ENCODE data around the gene TRIP10. TPM values are rescaled to one million over a fixed set of nuclear protein-coding genes. Genes with fewer than 3 reads are reported as not detected.
"Not testable (repeated sequence)": the region's sequence is repeated elsewhere in the genome, so short reads cannot be mapped to it uniquely, and the experiment has no call there.

TRIP10 gene, protein sequence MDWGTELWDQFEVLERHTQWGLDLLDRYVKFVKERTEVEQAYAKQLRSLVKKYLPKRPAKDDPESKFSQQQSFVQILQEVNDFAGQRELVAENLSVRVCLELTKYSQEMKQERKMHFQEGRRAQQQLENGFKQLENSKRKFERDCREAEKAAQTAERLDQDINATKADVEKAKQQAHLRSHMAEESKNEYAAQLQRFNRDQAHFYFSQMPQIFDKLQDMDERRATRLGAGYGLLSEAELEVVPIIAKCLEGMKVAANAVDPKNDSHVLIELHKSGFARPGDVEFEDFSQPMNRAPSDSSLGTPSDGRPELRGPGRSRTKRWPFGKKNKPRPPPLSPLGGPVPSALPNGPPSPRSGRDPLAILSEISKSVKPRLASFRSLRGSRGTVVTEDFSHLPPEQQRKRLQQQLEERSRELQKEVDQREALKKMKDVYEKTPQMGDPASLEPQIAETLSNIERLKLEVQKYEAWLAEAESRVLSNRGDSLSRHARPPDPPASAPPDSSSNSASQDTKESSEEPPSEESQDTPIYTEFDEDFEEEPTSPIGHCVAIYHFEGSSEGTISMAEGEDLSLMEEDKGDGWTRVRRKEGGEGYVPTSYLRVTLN
- polyA plus RNA-seq (ENCODE audit: insufficient read length in 3 of 3), result 10 to 100 TPM; 46.5 to 56.8 (median 52.8) TPM

GRCh38 chr19:6739390-6739882 is at the start of gene TRIP10:
TRIP10 (plus strand) TSS chr19:6739680; CDS start chr19:6739762, 82 bp downstream.
- peak in 1 of 3 donors; percentile 75 for DNase-seq (ENCODE audit: low read depth in 3 of 3, low spot score in 2 of 3)

- no peak for DNase-seq (ENCODE audit: low read depth in 3 of 3, low spot score in 2 of 3)
Observed at GRCh38 chr19:6690160-6690885, 49.2 kb upstream of the TRIP10 start.

- DNase-seq (ENCODE audit: low read depth in 3 of 3, low spot score in 2 of 3), result no peak
Observed at GRCh38 chr19:6691342-6691741, 48.1 kb upstream of the TRIP10 start.

GRCh38 chr19:6692027-6692426 is 47.5 kb upstream of the TRIP10 start:
- no peak for DNase-seq (ENCODE audit: low read depth in 3 of 3, low spot score in 2 of 3)

DNA sequence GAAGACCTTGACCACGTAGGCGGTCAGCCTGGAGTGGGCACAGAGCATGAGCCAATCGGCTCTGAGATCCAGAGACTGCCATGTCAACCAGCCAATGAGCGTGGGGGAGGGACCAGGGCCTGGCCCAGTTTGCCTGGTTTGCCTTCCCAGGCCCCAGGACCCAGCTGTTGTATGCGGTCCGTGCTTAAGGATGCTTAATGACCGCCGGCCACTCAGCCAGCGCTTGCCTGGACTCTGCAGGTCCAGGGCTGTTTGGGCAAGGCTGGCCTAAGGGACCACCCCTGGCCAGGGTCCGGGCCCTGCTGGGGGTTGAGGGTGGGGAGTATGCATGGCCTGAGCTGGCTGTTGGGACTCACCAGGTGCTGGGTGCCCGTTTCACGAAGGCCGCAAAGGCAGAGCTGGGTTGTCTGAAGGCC is 46.4 kb upstream of the TRIP10 start:
- DNase-seq (ENCODE audit: low read depth in 3 of 3, low spot score in 2 of 3), result no peak

GRCh38 chr19:6693681-6694080 is 45.8 kb upstream of the TRIP10 start:
- no peak for DNase-seq (ENCODE audit: low read depth in 3 of 3, low spot score in 2 of 3)

GRCh38 chr19:6694147-6694815 is 45.2 kb upstream of the TRIP10 start:
- DNase-seq (ENCODE audit: low read depth in 3 of 3, low spot score in 2 of 3), result no peak

DNA sequence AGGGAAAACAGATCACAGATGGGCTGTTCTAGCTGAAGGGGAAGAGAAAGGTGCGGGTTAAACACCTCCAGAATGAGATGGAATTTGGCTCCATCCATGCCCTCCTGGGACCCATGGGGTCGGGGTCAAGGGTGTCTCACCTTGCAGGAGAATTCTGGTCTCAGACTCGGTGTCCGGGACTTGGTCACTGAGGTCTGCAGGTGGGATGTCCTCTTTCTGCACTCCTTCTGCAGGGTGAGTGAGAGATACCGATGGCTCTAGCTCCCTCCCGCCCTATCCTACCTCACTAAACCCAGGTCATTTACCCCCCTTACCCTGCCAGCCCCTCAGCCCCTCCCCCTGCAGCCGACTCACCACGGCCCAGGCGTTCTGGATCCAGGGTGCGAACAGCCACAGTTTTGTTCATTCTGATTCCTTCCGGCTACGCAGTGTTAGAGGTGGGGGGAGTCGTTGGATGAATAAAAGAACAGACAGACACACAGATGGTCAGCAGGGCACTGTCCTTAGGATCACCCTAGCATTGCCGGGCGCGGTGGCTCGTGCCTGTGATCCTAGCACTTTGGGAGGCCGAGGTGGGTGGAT is 43.1 kb upstream of the TRIP10 start:
- DNase-seq (ENCODE audit: low read depth in 3 of 3, low spot score in 2 of 3), result no peak

DNA sequence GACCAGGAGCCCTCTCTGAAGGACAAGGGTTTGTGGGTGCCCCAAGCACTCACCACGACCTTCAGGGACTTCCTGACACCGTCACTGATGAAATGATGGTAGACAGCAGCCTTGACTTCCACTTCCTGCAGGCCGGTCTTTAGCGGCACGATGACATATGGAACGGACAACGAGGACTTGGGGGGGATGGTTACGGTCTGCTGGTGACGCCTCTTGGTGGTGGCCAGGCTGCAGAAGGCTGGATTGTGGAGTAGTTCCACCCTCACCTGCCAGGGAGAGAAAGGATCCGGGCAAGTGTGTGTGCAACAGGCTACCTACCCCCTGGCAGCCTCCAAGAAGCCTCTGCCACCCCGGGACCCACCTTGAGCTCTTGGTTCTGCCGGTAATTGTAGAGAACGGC is 42.2 kb upstream of the TRIP10 start:
- no peak for DNase-seq (ENCODE audit: low read depth in 3 of 3, low spot score in 2 of 3)

DNA sequence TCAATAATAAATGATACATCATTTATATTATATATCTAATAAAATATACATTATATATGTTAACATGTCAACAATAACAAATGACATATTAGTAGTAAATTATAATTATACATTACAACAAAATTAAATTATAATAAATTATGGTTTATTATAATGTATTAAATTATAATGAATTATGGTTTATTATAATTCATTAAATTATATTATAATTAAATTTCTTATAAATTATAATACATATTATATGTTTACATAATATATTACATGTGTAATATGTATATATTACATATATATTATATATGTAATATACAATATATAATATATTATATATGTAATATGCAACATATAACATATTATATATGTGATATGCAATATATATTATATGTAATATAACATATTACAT is 39.5 kb upstream of the TRIP10 start:
- DNase-seq (ENCODE audit: low read depth in 3 of 3, low spot score in 2 of 3), result no peak

GRCh38 chr19:6700586-6701316 is 38.7 kb upstream of the TRIP10 start:
- no peak for DNase-seq (ENCODE audit: low read depth in 3 of 3, low spot score in 2 of 3)

GRCh38 chr19:6705931-6706632 is 33.4 kb upstream of the TRIP10 start:
- DNase-seq (ENCODE audit: low read depth in 3 of 3, low spot score in 2 of 3), result no peak

GRCh38 chr19:6706633-6706958 is 32.9 kb upstream of the TRIP10 start:
- DNase-seq (ENCODE audit: low read depth in 3 of 3, low spot score in 2 of 3), result no peak

GRCh38 chr19:6707011-6707657 is 32.3 kb upstream of the TRIP10 start:
- no peak for DNase-seq (ENCODE audit: low read depth in 3 of 3, low spot score in 2 of 3)

GRCh38 chr19:6707658-6708018 is 31.8 kb upstream of the TRIP10 start:
- DNase-seq (ENCODE audit: low read depth in 3 of 3, low spot score in 2 of 3), result no peak

DNA sequence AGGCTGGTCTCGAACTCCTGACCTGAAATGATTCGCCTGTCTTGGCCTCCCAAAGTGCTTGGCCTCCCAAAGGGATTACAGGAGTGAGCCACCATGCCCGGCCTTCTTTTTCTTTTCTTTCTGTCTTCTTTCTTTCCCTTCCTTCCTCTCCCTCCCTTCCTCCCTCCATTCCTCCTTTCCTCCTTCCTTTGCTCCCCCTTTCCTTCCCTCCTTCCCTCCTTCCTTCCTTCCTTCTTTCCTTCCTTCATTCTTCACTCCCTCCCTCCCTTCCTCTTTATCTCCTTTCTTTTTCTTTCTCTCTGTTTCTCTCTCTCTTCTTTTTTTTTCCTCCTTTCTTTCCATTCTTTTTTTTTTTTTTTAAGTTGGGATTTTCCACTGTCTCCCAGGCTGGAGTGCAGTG is 31.1 kb upstream of the TRIP10 start:
- DNase-seq (ENCODE audit: low read depth in 3 of 3, low spot score in 2 of 3), result no peak

GRCh38 chr19:6708913-6709312 is 30.6 kb upstream of the TRIP10 start:
- not testable (repeated sequence) for DNase-seq (ENCODE audit: low read depth in 3 of 3, low spot score in 2 of 3)

- no peak for DNase-seq (ENCODE audit: low read depth in 3 of 3, low spot score in 2 of 3)
Observed at GRCh38 chr19:6709549-6709948, 29.9 kb upstream of the TRIP10 start.

Data from right renal cortex interstitium (tissue), 3 donors.